Prostate gland (tissue), 2 donors: ENCODE data around the gene ELMO1. TPM values are rescaled to one million over a fixed set of nuclear protein-coding genes. Genes with fewer than 3 reads are reported as not detected.

Source experiments
- DNase-seq: peaks from one replicate; pipeline ENCODE4 v3.0.0-alpha.2; 2019; ENCODE audit warnings: low spot score
- H3K27ac ChIP-seq, 2 donors: fragments of 200-600 bp; sonication (generic); 2 replicates each; pipeline ENCODE4 v1.5.1; 2017 to 2019
- H3K27me3 ChIP-seq: fragments of 200-600 bp; sonication (generic); replicated peaks from 2 replicates; pipeline ENCODE4 v1.5.1; 2019; ENCODE audit not compliant: insufficient read depth
- H3K36me3 ChIP-seq, 2 donors: fragments of 200-600 bp; sonication (generic); 1 replicate in 1 of 2; 2 replicates in 1 of 2; pipeline versions ENCODE4 v1.5.1 to v1.8.1; 2017 to 2019
- H3K4me1 ChIP-seq: fragments of 200-600 bp; sonication (generic); replicated peaks from 2 replicates; pipeline ENCODE4 v1.5.1; 2019
- H3K4me3 ChIP-seq, 2 donors: fragments of 200-600 bp; sonication (generic); 2 replicates each; pipeline ENCODE4 v1.5.1; 2017 to 2019
- H3K9me3 ChIP-seq: fragments of 200-600 bp; sonication (generic); 2 replicates; pipeline ENCODE4 v1.5.1; 2017
- CTCF ChIP-seq, 4 experiments: fragments of 200-600 bp in 2 of 4; fragments of 450-650 bp in 2 of 4; sonication (generic) in 2 of 4; IDR thresholded peaks; 1 replicate in 3 of 4; 2 replicates in 1 of 4; pipeline ENCODE4 v1.5.1; 2016 to 2019; ENCODE audit warnings: antibody characterized with exemption in 4 of 4, mild to moderate bottlenecking in 2 of 4, moderate library complexity in 2 of 4
- POLR2A ChIP-seq: fragments of 450-650 bp; IDR thresholded peaks from one replicate; pipeline ENCODE4 v1.6.1; 2016; ENCODE audit warnings: antibody characterized with exemption, mild to moderate bottlenecking
- POLR2AphosphoS5 ChIP-seq: sonication (generic); formaldehyde crosslinking; IDR thresholded peaks from one replicate; pipeline ENCODE4 v1.6.1; 2017; ENCODE audit warnings: antibody characterized with exemption
- WGBS: methylation state at CpG from one replicate; pipeline ENCODE4 v1.1.5; 2018; 5-methylcytosine and 5-hydroxymethylcytosine counted together
- intact Hi-C: fragments of 100-400 bp; cut with DNase I; formaldehyde crosslinking; loops from one replicate; pipeline ENCODE4 v1.14.2; 2022
- total RNA-seq, 2 donors: library from RNA; depleted of rRNA; stranded (reverse); fragments of >200 nt; gene quantifications; one replicate each; pipeline ENCODE4 v1.1.0, GENCODE V29; 2016

Gene ELMO1
- total RNA-seq, 2 donors from 2014 or later: 6.7 to 19.3 TPM

DNA sequence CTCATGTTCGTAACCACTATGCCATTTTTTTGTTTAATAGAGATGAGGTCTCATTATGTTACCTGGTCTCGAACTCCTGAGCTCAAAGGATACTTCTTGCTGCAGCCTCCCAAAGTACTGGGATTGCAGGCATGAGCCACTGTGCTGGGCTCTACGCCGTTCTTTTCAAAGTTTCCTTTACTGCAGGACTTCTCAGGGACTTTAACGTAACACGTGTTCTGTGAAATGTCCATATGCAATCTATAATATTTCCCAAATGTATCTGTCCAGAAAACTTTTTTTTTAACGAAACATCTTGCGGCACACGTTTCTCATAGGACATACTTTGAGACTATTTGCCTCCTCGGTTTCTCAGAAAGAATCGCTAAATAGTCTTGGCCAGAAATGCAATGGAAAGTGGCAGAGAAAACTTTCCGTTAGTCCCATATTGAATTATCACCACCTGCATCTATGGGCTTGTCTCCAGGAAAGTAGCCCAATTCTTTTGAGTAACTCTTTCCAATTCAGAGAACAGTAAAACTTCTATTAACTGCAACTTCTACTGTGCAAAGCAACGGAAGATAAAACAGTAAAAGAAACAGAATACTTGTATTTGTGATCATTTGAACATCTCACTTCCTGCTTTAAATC lies 96.3 kb downstream of the ELMO1 start:
- no peak for TF ChIP-seq POLR2A
- TF ChIP-seq POLR2AphosphoS5: no peak
- no peak for TF ChIP-seq CTCF (IDR thresholded peaks at IDR 0.05)
- Histone ChIP-seq H3K27me3 (no peaks in the 10 kb centered on the region), H3K4me3 (no peak overlapping the region), H3K9me3 (no peaks in the 10 kb centered on the region), H3K36me3 (no peaks in the 10 kb centered on the region), H3K27ac (no peak overlapping the region), H3K4me1 (no peaks in the 10 kb centered on the region)
- intact Hi-C loops: no loop called here
- 67% methylated on average over 13 of the region's 13 CpGs for WGBS
- no peak for DNase-seq

DNA sequence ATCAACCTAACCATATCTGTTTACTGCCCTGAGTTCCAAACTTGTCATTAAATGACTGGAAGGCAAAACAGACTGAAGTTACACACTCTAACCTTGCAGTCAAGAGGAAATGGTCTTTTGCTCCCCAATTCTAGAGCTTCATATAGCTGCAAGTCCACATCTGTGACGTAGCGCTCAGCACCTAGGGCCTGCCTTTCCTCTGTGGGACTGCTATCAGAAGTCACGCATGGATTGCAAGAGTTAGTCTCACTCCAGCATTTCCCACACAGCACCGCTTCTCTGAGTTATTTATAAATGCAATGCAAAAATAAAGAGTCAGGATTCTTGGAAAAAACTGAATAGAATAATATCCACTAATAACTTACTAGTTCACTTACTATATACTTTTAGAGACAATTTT lies 96.9 kb downstream of the ELMO1 start:
- intact Hi-C loops: no loop called here
- no peak overlapping the region for H3K4me3 ChIP-seq
- no peaks in the 10 kb centered on the region for H3K9me3 ChIP-seq
- TF ChIP-seq POLR2A: no peak
- TF ChIP-seq POLR2AphosphoS5: no peak
- TF ChIP-seq CTCF (IDR thresholded peaks at IDR 0.05): no peak
- no peaks in the 10 kb centered on the region for H3K27me3 ChIP-seq
- no peak overlapping the region for H3K27ac ChIP-seq
- 96% methylated on average over 4 of the region's 4 CpGs for WGBS
- no peaks in the 10 kb centered on the region for H3K4me1 ChIP-seq
- DNase-seq: no peak
- no peaks in the 10 kb centered on the region for H3K36me3 ChIP-seq

DNA sequence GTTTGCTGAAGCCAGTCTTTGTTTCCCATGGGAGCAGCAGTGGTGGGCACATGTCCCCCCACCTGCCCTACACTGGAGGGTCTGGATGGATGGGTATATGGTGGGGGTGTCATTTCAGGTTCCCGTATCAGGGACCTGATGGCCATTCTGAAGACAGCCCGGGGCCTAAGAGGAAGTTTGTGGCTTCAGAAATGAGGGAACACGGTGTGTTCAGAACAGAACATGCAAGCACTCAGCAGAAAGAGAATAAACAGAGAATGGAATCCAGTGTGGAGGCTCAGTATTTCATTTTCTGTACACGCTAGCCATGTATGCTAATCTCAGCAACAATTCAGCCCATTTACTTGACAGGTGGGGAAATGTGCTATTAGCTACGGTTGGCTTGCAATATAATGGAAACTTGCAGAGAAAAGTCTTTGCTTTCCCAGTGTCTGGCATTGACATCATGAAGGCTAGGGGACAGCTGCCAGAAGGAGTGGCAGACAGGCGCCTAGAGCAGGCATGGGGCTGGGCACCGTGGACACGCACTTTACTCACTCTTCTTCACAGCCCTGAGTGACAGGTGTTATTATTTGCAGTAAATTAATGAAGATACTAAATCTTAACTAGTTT lies 98.6 kb downstream of the ELMO1 start:
- Histone ChIP-seq H3K36me3 (no peaks in the 10 kb centered on the region), H3K27ac (no peak overlapping the region), H3K4me1 (no peaks in the 10 kb centered on the region), H3K27me3 (no peaks in the 10 kb centered on the region), H3K4me3 (no peak overlapping the region), H3K9me3 (no peaks in the 10 kb centered on the region)
- WGBS: 76% methylated on average over 8 of the region's 8 CpGs
- intact Hi-C loops: no loop called here
- DNase-seq: no peak
- no peak for TF ChIP-seq POLR2A
- TF ChIP-seq CTCF (IDR thresholded peaks at IDR 0.05): no peak
- TF ChIP-seq POLR2AphosphoS5: no peak

GRCh38 chr7:37348982-37349381 lies 99.7 kb downstream of the ELMO1 start:
- Histone ChIP-seq H3K36me3 (no peaks in the 10 kb centered on the region), H3K4me1 (no peaks in the 10 kb centered on the region), H3K27me3 (no peaks in the 10 kb centered on the region), H3K4me3 (no peak overlapping the region), H3K27ac (no peak overlapping the region), H3K9me3 (no peaks in the 10 kb centered on the region)
- 73% methylated on average over 4 of the region's 4 CpGs for whole genome bisulfite sequencing
- TF ChIP-seq CTCF (IDR thresholded peaks at IDR 0.05) (no peak), POLR2A (no peak), POLR2AphosphoS5 (no peak)
- intact Hi-C loops: no loop called here
- no peak for DNase-seq

DNA sequence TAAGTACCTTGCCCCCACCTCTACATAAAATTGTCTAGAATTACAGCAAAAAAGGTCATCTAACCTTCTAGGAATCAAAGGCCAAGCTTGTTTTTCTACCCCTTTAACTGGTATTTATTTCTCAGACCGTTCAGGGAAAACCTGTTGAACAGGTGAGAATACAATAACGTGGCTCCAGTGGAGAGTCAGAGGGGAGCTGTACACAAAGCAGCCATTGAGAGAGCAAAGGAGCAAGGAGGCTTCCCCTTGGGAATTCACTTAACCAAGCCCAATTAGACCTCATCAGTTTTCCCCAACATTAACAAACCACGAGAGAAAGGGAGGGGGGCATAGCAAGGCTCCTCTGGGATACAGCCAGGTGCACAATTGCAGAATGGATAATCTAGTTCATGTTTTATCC lies 101.9 kb downstream of the ELMO1 start:
- DNase-seq: no peak
- intact Hi-C loops: no loop called here
- no peaks in the 10 kb centered on the region for H3K36me3 ChIP-seq
- H3K4me3 ChIP-seq: no peak overlapping the region
- no peaks in the 10 kb centered on the region for H3K27me3 ChIP-seq
- no peak overlapping the region for H3K27ac ChIP-seq
- no peaks in the 10 kb centered on the region for H3K4me1 ChIP-seq
- TF ChIP-seq CTCF (IDR thresholded peaks at IDR 0.05) (no peak), POLR2A (no peak), POLR2AphosphoS5 (no peak)
- H3K9me3 ChIP-seq: no peaks in the 10 kb centered on the region
- 31% methylated on average over 3 of the region's 3 CpGs for WGBS
